ENCODE results near the gene MYG1.

DNA sequence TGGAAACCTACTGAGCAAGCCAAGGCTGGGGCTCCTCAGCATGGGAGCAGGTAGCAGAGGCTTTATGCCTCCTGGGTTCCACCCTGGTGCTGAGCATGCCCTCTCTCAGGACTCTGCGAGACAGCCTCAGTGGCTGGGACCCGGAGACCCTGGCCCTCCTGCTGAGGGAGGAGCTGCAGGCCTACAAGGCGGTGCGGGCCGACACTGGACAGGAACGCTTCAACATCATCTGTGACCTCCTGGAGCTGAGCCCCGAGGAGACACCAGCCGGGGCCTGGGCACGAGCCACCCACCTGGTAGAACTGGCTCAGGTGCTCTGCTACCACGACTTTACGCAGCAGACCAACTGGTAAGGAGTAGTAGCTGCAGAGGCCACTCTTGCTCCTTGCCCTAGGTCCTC lies 23.0 kb upstream of the MYG1 start:
- TF ChIP-seq POLR2A (IDR thresholded peaks at IDR 0.05) (no peak), POLR2AphosphoS5 (IDR thresholded peaks at IDR 0.05) (no peak)
- TF ChIP-seq, protein P1, sequence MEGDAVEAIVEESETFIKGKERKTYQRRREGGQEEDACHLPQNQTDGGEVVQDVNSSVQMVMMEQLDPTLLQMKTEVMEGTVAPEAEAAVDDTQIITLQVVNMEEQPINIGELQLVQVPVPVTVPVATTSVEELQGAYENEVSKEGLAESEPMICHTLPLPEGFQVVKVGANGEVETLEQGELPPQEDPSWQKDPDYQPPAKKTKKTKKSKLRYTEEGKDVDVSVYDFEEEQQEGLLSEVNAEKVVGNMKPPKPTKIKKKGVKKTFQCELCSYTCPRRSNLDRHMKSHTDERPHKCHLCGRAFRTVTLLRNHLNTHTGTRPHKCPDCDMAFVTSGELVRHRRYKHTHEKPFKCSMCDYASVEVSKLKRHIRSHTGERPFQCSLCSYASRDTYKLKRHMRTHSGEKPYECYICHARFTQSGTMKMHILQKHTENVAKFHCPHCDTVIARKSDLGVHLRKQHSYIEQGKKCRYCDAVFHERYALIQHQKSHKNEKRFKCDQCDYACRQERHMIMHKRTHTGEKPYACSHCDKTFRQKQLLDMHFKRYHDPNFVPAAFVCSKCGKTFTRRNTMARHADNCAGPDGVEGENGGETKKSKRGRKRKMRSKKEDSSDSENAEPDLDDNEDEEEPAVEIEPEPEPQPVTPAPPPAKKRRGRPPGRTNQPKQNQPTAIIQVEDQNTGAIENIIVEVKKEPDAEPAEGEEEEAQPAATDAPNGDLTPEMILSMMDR (IDR thresholded peaks at IDR 0.05): no peak
